ENCODE results near the gene FHOD3.

FHOD3 gene

DNA sequence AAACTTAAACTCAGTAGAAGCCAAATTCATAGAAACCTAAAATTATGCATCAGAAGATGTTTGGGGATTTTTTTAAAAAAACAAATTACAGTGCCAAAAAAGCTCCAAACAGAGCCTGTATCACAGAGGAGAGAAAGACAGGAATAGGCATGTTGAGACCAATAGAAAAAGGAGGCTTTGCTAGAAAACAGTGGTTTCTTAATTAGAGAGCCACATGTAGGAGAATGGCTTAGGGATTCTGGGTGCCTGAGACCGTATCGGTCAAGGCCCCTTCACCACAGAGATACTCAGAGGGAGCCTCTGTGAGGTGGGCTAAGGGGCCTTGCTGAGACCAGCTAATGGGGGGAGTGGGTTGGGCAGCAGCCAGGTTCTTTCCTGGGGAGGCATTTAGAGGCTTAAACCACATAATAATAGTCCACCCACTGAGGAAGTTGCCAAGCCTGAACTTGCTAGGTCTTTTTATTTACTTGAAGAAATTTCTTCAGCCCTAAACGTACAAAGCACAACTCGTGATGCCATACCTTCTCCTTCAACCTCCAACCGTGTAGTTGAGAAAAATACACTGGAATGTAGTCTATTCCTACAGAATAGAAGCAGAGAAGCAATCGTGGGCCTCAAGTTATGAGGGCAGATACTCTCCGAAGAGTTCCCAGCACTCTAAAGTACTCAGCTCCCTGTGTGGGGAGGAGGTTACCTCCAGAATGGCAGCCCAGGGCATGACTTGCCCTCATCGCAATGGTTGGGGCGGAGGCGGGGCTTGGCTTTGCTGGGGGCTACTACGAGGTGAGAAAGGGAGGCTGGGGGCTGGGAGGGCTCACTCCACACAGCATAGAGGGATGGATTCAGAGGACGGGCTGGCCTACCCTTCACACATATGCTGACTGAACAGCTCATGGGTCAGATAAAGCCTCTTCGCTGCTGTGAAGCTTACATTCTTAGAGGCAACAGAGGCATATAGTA, 293.4 kb downstream of the FHOD3 start:
- TF ChIP-seq, protein P1, sequence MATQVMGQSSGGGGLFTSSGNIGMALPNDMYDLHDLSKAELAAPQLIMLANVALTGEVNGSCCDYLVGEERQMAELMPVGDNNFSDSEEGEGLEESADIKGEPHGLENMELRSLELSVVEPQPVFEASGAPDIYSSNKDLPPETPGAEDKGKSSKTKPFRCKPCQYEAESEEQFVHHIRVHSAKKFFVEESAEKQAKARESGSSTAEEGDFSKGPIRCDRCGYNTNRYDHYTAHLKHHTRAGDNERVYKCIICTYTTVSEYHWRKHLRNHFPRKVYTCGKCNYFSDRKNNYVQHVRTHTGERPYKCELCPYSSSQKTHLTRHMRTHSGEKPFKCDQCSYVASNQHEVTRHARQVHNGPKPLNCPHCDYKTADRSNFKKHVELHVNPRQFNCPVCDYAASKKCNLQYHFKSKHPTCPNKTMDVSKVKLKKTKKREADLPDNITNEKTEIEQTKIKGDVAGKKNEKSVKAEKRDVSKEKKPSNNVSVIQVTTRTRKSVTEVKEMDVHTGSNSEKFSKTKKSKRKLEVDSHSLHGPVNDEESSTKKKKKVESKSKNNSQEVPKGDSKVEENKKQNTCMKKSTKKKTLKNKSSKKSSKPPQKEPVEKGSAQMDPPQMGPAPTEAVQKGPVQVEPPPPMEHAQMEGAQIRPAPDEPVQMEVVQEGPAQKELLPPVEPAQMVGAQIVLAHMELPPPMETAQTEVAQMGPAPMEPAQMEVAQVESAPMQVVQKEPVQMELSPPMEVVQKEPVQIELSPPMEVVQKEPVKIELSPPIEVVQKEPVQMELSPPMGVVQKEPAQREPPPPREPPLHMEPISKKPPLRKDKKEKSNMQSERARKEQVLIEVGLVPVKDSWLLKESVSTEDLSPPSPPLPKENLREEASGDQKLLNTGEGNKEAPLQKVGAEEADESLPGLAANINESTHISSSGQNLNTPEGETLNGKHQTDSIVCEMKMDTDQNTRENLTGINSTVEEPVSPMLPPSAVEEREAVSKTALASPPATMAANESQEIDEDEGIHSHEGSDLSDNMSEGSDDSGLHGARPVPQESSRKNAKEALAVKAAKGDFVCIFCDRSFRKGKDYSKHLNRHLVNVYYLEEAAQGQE (IDR thresholded peaks at IDR 0.05; ENCODE audit: insufficient read depth in 1 of 2, low read depth in 2 of 2, low read length in 2 of 2), result no peak
- TF ChIP-seq SIN3A (IDR thresholded peaks at IDR 0.05; ENCODE audit: borderline replicate concordance, insufficient read depth, low read length), result no peak
- no peak for TF ChIP-seq TAF1 (IDR thresholded peaks at IDR 0.05; ENCODE audit: borderline replicate concordance, insufficient read depth, low read length)
- TF ChIP-seq POLR2AphosphoS5 (IDR thresholded peaks at IDR 0.05; ENCODE audit: low read depth, low read length), result no peak
- no peak for TF ChIP-seq FOXP2 (optimal IDR thresholded peaks at IDR 0.05; ENCODE audit: borderline replicate concordance, extremely low read depth, extremely low read length, insufficient read depth)

DNA sequence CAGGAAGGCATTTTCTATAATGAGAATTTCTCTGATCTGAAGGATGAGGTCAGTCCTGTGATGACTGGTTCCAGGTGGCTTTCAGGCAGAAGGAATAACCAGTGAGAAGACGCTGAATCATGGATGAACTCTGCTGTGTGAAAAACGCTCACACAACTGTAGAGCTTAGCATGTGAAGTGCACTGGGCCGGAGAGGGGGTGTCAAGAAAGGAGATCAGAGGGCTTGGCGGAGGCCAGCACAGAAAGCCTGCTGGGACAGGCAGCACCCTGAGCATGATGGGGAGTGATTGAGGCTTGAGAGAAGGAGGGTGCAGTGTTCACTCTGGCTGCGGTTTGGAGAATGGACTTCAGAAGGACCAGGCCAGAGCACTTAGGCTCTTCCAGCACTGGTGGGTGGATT, 294.8 kb downstream of the FHOD3 start:
- TF ChIP-seq, protein P1 (IDR thresholded peaks at IDR 0.05; ENCODE audit: insufficient read depth in 1 of 2, low read depth in 2 of 2, low read length in 2 of 2), result no peak
- no peak for TF ChIP-seq SIN3A (IDR thresholded peaks at IDR 0.05; ENCODE audit: borderline replicate concordance, insufficient read depth, low read length)

DNA sequence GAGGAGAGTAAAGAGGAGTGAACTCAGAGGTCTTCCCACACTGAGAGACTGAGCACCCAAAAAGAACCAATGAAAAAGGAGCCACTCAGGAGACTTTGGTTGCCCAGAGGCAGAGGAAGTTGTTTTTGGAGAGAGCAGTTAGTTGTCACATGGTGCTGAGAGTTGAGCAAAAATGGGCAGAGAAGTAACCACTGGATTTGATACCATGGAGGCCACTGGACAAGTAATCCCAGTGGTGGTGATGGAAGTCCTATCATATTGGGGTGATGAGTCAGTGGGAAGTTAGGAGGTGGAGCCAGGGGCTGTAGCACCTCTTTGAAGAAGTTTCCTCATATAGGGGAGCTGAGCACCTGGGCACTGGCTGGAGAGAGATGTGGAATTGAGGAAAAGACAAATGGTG, 295.5 kb downstream of the FHOD3 start:
- TF ChIP-seq POLR2AphosphoS5 (IDR thresholded peaks at IDR 0.05; ENCODE audit: low read depth, low read length) (no peak), TAF1 (IDR thresholded peaks at IDR 0.05; ENCODE audit: borderline replicate concordance, insufficient read depth, low read length) (no peak), FOXP2 (optimal IDR thresholded peaks at IDR 0.05; ENCODE audit: borderline replicate concordance, extremely low read depth, extremely low read length, insufficient read depth) (no peak), SIN3A (IDR thresholded peaks at IDR 0.05; ENCODE audit: borderline replicate concordance, insufficient read depth, low read length) (no peak)
- TF ChIP-seq, protein P1 (IDR thresholded peaks at IDR 0.05; ENCODE audit: insufficient read depth in 1 of 2, low read depth in 2 of 2, low read length in 2 of 2), result no peak

DNA sequence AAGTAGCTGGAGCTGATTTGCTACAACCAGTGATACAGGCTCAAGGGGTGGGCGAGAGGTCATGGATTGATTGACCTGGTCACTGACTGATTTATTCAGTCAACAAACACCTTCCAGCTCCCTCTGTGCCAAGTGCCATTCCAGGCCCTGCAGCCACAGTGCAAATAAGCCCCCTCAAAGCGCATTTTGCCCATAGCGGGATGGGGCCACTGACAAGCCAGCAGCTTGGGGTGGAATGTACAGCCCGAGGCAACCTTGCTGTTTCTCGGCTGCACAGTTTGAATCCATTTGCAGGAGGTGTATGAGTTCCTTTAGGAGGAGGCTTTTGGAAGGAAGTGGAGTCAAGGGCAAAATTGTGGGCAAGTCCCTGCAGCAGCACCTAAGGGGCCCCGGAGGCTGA, 296.1 kb downstream of the FHOD3 start:
- TF ChIP-seq FOXP2 (optimal IDR thresholded peaks at IDR 0.05; ENCODE audit: borderline replicate concordance, extremely low read depth, extremely low read length, insufficient read depth) (no peak), POLR2AphosphoS5 (IDR thresholded peaks at IDR 0.05; ENCODE audit: low read depth, low read length) (no peak), SIN3A (IDR thresholded peaks at IDR 0.05; ENCODE audit: borderline replicate concordance, insufficient read depth, low read length) (no peak), TAF1 (IDR thresholded peaks at IDR 0.05; ENCODE audit: borderline replicate concordance, insufficient read depth, low read length) (no peak)
- TF ChIP-seq, protein P1 (IDR thresholded peaks at IDR 0.05; ENCODE audit: insufficient read depth in 1 of 2, low read depth in 2 of 2, low read length in 2 of 2), result no peak

Measured in PFSK-1 (cell line).